Upper lobe of left lung (tissue), 4 donors: Measurements from ENCODE around the gene PRPS1.

Experiments used
- CTCF ChIP-seq, 6 experiments: fragments of 450-650 bp in 4 of 6; fragments of 200-600 bp in 2 of 6; sonication (generic) in 2 of 6; IDR thresholded peaks; one replicate each; pipeline ENCODE4 v1.5.1; 2016 to 2019; ENCODE audit warnings: antibody characterized with exemption in 6 of 6
- EP300 ChIP-seq, 4 donors: sonication (generic); formaldehyde crosslinking; IDR thresholded peaks; one replicate each; pipeline ENCODE4 v1.5.1; 2017; ENCODE audit warnings: antibody characterized with exemption in 4 of 4, control low read depth in 2 of 4
- POLR2A ChIP-seq, 4 donors: fragments of 450-650 bp; IDR thresholded peaks; one replicate each; pipeline ENCODE4 v1.5.1; 2016 to 2017; ENCODE audit warnings: antibody characterized with exemption in 4 of 4, mild to moderate bottlenecking in 2 of 4

- TF ChIP-seq POLR2A (IDR thresholded peaks at IDR 0.05) (peak in 1 of 4 donors; percentile 24), EP300 (IDR thresholded peaks at IDR 0.05) (peak; percentile 59 to 99 (median 93)), CTCF (IDR thresholded peaks at IDR 0.05) (no peak)
Observed at GRCh38 chrX:107683124-107683895, 55.0 kb downstream of the PRPS1 start.
